SK-N-MC (cell line): ENCODE measurements around the gene PAX6.

Source experiments
- EZH2 ChIP-seq: fragments of 200-600 bp; sonication (generic); IDR thresholded peaks from one replicate; pipeline ENCODE4 v1.6.1; 2017; ENCODE audit warnings: antibody characterized with exemption
- FOXP2 ChIP-seq: optimal IDR thresholded peaks from 2 replicates; pipeline ENCODE3; 2011; ENCODE audit warnings: mild to moderate bottlenecking, moderate library complexity; ENCODE audit not compliant: insufficient read depth; ENCODE audit errors: extremely low read length, control extremely low read depth
- POLR2AphosphoS5 ChIP-seq: IDR thresholded peaks from 2 replicates; pipeline ENCODE4 v1.6.1; 2012; ENCODE audit warnings: mild to moderate bottlenecking, low read depth, low read length, borderline replicate concordance

DNA sequence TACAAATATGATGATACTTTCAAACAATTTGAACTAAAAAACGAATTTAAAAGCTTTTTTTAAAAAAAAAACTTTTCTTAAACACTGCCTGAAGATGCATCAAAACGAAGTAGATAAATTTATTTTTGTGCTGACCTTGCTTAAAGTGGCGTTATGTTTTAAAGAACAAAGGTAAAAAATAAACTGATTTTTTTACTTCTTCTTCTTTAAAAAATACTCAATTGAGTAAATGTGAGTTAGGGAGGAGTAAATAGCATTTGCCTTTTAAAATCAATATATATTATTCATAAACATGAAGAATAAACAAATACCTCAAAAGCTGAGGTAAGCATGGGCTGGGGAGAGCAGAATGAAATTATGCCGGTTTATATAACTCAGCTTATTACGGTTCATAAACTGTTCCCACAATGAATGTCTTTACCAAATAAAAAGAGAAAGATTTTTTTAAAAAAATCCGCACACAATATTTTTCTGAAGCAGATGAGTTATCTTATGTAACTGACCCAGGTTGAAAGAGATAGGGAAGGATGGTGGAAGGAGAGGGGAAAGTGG is 9.0 kb downstream of the PAX6 start:
- TF ChIP-seq EZH2 (no peak), POLR2AphosphoS5 (no peak), FOXP2 (no peak)
